Activated T-helper 1 cell treated with anti-CD3 and anti-CD28 coated beads, Interleukin-12 subunit alpha, Interleukin-12 subunit beta, Interleukin-2, Interleukin-4 antibody, amounts not matched to agents 30 ng/mL and 10 ng/mL and 1 ng/mL, durations not matched to agents 14 hours and 24 hours and 36 hours (primary cell): ENCODE results near the gene POLR1E. TPM values are rescaled to one million over a fixed set of nuclear protein-coding genes. Genes with fewer than 3 reads are reported as not detected.

Experiments used
- DNase-seq: peaks from one replicate; pipeline ENCODE4 v3.0.0; 2021; ENCODE audit warnings: low spot score
- H3K27ac Mint-ChIP-seq: one replicate; pipeline ENCODE4 v1.8.0; 2021; ENCODE audit warnings: mild to moderate bottlenecking, mixed read lengths
- H3K27me3 Mint-ChIP-seq: one replicate; pipeline ENCODE4 v1.8.0; 2022; ENCODE audit warnings: mild to moderate bottlenecking, moderate library complexity, mixed read lengths; ENCODE audit not compliant: insufficient read depth
- H3K36me3 Mint-ChIP-seq: one replicate; pipeline ENCODE4 v1.8.0; 2021; ENCODE audit warnings: low read depth, mixed read lengths
- H3K4me1 Mint-ChIP-seq: one replicate; pipeline ENCODE4 v1.8.0; 2021; ENCODE audit warnings: low read depth, mixed read lengths
- H3K4me3 Mint-ChIP-seq: one replicate; pipeline ENCODE4 v1.8.0; 2021; ENCODE audit warnings: mild to moderate bottlenecking, moderate library complexity, mixed read lengths
- H3K9me3 Mint-ChIP-seq: one replicate; pipeline ENCODE4 v1.8.0; 2021; ENCODE audit warnings: mixed read lengths
- intact Hi-C: fragments of 100-400 bp; cut with micrococcal nuclease; formaldehyde crosslinking; loops from one replicate; pipeline ENCODE4 v1.15.1; 2024
- total RNA-seq: library from RNA; stranded (reverse); gene quantifications from 2 replicates; pipeline ENCODE4 v1.2.3, GENCODE V29; 2022

The POLR1E gene
- total RNA-seq, 1 donor from 2014 or later = 61.0 TPM

DNA sequence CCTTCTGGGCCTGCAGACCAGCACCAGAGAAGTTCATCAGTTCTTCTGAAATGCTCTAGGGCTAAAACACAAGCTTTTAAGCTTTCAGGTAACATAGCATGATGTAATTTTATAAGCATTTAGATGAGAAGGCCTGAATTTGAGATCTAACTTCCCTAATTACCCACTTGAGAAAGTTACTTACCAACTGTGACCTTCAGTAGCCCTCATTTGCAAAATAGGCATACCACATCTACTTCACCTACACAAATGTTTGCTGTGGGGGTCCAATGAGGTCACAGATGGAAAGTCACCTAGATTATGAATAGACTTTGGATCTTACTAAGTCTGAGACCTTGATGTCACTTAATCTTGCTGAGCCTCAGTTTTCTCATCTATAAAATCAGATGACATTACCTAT is 53.9 kb downstream of the POLR1E start:
- DNase-seq = no peak
- H3K27ac Mint-ChIP-seq = no peak overlapping the region
- no peak overlapping the region for H3K4me3 Mint-ChIP-seq
- no peaks in the 10 kb centered on the region for H3K27me3 Mint-ChIP-seq
- peaks cover 2% of the 10 kb centered on the region for H3K36me3 Mint-ChIP-seq
- H3K4me1 Mint-ChIP-seq = no peaks in the 10 kb centered on the region
- no peaks in the 10 kb centered on the region for H3K9me3 Mint-ChIP-seq
- intact Hi-C loops = no loop called here

DNA sequence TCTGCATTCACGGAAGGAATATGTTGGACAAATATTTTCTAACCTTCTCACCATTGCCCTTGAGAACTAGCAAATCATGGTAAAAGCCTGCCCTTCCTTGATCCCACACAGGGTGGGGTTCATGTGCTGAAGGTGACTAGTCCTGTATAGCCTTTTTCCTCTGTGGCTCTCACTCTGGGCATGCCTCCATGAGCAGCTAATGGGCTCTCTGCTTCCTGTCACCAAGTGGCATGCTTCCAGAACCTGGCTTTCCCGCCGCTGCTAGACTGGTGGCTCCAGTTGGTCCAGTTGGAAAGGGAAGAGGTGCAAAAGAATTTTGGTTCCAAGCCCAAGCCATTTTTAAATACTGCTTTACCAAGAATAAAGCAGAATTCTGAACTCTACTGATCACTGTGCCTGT is 54.9 kb downstream of the POLR1E start:
- Mint-ChIP-seq H3K27ac (no peak overlapping the region), H3K9me3 (no peaks in the 10 kb centered on the region), H3K4me1 (no peaks in the 10 kb centered on the region), H3K4me3 (no peak overlapping the region), H3K36me3 (peaks cover 2% of the 10 kb centered on the region), H3K27me3 (no peaks in the 10 kb centered on the region)
- no peak for DNase-seq
- intact Hi-C loops = no loop called here

DNA sequence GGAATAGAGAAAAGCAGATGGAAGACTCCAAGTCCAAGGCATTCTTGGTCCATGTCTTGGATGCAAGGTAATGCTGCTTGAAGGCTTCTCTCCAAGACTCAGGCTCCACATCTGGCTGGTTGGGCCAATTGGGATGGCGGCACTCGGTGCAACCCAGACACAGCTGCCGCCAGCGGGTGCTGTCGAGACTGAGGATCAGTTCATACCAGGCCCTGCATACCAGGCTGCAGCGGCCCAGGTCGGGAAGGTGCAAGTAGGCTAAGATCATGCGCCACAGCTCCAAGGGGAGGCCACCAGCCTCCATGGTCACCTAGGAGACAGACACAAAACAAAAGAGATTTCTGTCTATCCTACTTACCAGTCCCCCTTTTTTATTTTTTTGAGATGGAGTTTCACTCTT is 55.7 kb downstream of the POLR1E start:
- DNase-seq = no peak
- Mint-ChIP-seq H3K4me1 (no peaks in the 10 kb centered on the region), H3K36me3 (peaks cover 2% of the 10 kb centered on the region), H3K9me3 (no peaks in the 10 kb centered on the region), H3K27ac (no peak overlapping the region), H3K4me3 (no peak overlapping the region), H3K27me3 (no peaks in the 10 kb centered on the region)
- intact Hi-C loops = no loop called here

DNA sequence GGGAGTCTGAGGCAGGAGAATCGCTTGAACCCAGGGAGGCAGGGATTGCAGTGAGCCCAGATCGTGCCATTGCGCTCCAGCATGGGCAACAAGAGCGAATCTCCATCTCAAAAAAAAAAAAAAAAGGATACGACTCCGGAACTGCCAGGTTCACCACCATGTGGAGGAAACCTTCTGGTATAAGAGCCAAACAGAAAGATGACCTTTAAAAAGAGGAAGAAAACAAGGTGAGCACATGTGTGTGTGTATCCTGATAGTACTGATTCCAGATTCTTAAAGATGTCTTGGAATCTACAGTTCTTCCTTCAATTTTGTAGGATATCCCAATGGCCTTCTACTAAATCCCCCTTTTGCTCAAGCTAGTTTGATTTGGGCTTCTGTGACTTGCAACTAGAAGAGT is 56.7 kb downstream of the POLR1E start:
- no peaks in the 10 kb centered on the region for H3K27me3 Mint-ChIP-seq
- no peaks in the 10 kb centered on the region for H3K4me1 Mint-ChIP-seq
- DNase-seq = no peak
- no peak overlapping the region for H3K4me3 Mint-ChIP-seq
- no peaks in the 10 kb centered on the region for H3K9me3 Mint-ChIP-seq
- H3K27ac Mint-ChIP-seq = no peak overlapping the region
- intact Hi-C loops = no loop called here
- H3K36me3 Mint-ChIP-seq = peaks cover 2% of the 10 kb centered on the region

DNA sequence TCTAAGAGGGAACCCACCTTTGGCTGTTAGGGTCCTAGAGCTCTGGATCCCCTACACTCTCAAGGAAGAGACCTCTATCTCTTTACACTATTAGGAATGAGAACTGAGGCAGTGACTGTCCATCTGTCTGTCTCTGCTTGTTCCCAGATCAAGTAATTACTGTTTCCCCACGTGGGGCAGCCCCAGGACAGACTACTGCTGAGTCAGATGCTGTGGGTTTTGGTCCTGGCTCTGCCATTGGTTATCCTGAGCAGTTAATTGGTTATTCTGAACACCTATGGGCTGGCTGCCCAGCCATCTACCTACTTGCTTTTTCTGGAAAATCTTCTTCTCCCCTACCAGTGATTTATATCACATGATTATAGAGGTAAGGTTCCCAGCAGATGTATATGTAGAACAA is 57.1 kb downstream of the POLR1E start:
- Mint-ChIP-seq H3K27me3 (no peaks in the 10 kb centered on the region), H3K9me3 (no peaks in the 10 kb centered on the region), H3K36me3 (peaks cover 2% of the 10 kb centered on the region), H3K27ac (no peak overlapping the region), H3K4me3 (no peak overlapping the region), H3K4me1 (no peaks in the 10 kb centered on the region)
- no peak for DNase-seq
- intact Hi-C loops = no loop called here

DNA sequence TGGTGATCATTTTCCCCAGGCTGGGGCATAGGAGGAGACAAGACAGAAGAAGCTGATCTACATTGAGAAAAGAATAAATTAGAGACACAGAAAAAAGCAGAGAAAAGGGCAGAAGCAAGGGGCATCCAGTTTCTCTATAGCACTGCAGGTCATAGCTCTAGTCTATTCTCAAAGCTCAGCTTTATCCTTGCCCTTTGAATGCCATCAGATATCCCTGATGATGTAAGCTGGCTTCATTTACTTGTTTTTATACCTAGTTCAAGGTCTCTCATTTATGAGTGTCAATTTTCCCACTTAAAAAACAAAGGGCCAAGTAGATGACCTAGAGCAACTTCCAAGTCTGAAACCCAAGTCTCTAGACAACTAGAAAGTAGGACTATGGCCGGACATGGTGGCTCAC is 57.7 kb downstream of the POLR1E start:
- Mint-ChIP-seq H3K9me3 (no peaks in the 10 kb centered on the region), H3K4me1 (no peaks in the 10 kb centered on the region), H3K4me3 (no peak overlapping the region), H3K36me3 (peaks cover 2% of the 10 kb centered on the region), H3K27me3 (no peaks in the 10 kb centered on the region), H3K27ac (no peak overlapping the region)
- no peak for DNase-seq
- intact Hi-C loops = no loop called here

DNA sequence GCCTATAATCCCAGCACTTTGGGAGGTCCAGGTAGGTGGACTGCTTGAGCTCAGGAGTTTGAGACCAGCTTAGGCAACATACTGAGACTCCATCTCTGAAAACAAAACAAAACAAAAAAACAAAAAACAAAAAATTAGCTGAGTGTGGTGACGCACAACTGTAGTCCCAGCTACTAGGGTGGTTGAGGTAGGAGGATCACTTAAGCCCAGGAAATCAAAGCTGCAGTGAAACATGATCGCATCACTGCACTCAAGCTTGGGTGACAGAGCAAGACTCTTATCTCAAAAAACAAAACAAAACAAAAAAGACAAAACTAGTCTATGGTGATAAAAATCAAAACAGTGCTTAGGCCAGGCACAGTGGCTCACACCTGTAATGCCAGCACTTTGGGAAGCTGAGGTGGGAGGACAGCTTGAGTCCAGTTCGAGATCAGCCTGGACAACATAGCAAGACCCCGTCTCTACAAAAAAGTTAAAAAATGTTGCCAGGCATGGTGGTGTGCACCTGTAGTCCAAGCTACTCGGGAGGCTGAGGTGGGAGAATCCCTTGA is 61.7 kb downstream of the POLR1E start:
- H3K27me3 Mint-ChIP-seq = no peaks in the 10 kb centered on the region
- no peak for DNase-seq
- intact Hi-C loops = no loop called here
- no peaks in the 10 kb centered on the region for H3K36me3 Mint-ChIP-seq
- no peaks in the 10 kb centered on the region for H3K9me3 Mint-ChIP-seq
- H3K4me1 Mint-ChIP-seq = no peaks in the 10 kb centered on the region
- H3K27ac Mint-ChIP-seq = no peak overlapping the region
- no peak overlapping the region for H3K4me3 Mint-ChIP-seq

DNA sequence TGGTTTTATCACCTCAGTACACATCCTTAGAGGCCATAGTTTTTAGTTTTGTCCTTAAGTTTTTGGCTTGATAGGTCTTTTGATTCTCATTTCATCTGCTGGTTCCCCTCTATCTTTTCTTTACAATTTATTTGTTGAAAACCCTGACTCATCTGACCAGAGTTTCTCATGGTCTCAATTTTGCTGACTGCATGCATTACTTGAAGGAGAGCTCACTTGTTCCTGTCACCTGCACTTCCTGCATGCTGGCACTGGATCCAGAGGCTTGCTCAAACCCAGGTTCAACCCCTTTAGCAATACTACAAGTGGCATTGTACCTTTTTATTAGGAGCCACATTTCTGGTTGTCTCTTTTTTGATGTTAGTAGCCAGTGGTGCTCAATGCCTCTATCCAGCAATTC is 63.8 kb downstream of the POLR1E start:
- intact Hi-C loops = no loop called here
- no peaks in the 10 kb centered on the region for H3K36me3 Mint-ChIP-seq
- H3K4me1 Mint-ChIP-seq = no peaks in the 10 kb centered on the region
- no peaks in the 10 kb centered on the region for H3K9me3 Mint-ChIP-seq
- H3K4me3 Mint-ChIP-seq = no peak overlapping the region
- DNase-seq = no peak
- H3K27me3 Mint-ChIP-seq = peaks cover 3% of the 10 kb centered on the region
- H3K27ac Mint-ChIP-seq = no peak overlapping the region

DNA sequence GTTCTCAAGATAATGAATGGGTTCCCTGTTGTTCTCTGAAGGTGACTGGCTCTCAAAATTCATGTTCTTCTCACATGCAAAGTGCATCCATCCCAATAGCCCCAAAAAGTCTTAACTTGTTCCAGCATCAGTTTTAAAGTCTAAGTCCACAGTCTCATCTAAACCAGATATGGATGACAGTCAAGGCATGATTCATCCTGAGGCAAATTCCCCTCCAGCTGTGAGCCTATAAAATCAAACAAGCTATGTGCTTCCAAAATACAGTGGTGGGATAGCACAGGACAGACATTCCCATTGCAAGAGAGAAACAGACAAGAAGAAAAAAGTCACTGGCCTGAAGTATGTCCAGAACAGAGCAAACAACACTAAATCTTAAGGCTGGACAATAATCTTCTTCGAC is 65.0 kb downstream of the POLR1E start:
- no peak overlapping the region for H3K4me3 Mint-ChIP-seq
- intact Hi-C loops = no loop called here

DNA sequence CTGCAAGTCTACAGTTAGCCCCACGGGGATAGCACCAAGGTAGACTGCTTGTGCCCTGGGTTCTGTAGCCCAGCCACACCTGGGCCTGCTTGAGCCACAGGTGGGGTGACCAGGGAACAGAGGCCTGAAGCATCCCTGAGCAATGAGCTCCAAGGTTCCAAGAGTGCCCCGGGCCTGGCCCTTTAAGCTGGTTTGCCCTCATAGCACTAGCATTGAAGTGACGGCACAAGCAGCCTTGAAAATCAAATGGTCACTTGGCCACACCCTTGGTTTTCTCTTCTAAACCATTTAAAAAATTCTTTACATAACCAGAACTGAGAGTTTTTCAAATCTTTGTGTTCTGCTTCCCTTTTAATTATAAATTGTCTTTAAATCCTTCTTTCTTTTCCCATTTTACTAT is 65.7 kb downstream of the POLR1E start:
- H3K9me3 Mint-ChIP-seq = no peaks in the 10 kb centered on the region
- intact Hi-C loops = no loop called here
- H3K4me3 Mint-ChIP-seq = no peak overlapping the region
- no peaks in the 10 kb centered on the region for H3K36me3 Mint-ChIP-seq
- H3K4me1 Mint-ChIP-seq = no peaks in the 10 kb centered on the region
- H3K27me3 Mint-ChIP-seq = peaks cover 4% of the 10 kb centered on the region
- no peak overlapping the region for H3K27ac Mint-ChIP-seq
- no peak for DNase-seq

More for the DNA sequence above, 65.0 kb downstream of the POLR1E start:
- DNase-seq = no peak
- no peaks in the 10 kb centered on the region for H3K36me3 Mint-ChIP-seq
- H3K27ac Mint-ChIP-seq = no peak overlapping the region
- peaks cover 4% of the 10 kb centered on the region for H3K27me3 Mint-ChIP-seq
- H3K9me3 Mint-ChIP-seq = no peaks in the 10 kb centered on the region
- no peaks in the 10 kb centered on the region for H3K4me1 Mint-ChIP-seq

DNA sequence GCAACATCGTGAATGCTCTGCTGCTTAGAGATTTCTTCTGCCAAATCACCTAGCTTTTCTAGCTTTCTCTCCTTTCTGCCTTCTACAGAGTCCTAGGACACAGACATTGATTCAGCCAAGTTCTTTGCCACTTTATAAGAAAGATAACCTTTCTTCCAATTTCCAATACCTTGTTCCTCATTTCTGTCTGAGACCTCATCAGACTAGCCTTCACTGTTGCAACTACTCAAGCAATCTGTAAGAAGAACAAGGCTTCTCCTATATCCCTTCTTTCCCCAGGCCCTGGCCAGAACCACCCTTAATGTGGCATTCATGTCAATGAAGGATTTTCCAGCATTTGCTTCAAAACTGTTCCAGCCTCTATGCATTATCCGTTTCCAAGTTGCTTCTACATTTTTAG is 66.1 kb downstream of the POLR1E start:
- H3K4me1 Mint-ChIP-seq = no peaks in the 10 kb centered on the region
- no peak overlapping the region for H3K4me3 Mint-ChIP-seq
- intact Hi-C loops = no loop called here
- no peaks in the 10 kb centered on the region for H3K36me3 Mint-ChIP-seq
- no peak overlapping the region for H3K27ac Mint-ChIP-seq
- H3K9me3 Mint-ChIP-seq = no peaks in the 10 kb centered on the region
- DNase-seq = no peak
- H3K27me3 Mint-ChIP-seq = peaks cover 4% of the 10 kb centered on the region

Other genes starting within 250 kb of the POLR1E start
- gene GRHPR, start 63.3 kb upstream of the POLR1E start, total RNA-seq = 74.8 and 75.7 TPM in 2 replicates
- 9.6 and 11.2 TPM in 2 replicates for gene ZBTB5, start 20.5 kb upstream of the POLR1E start, total RNA-seq
- gene FBXO10, start 90.4 kb downstream of the POLR1E start, total RNA-seq = 2.3 and 2.9 TPM in 2 replicates
- gene TOMM5, start 106.6 kb downstream of the POLR1E start, total RNA-seq = 174 and 175 TPM in 2 replicates
- 0.03 TPM in 1 of 2 replicates, not detected in the other for gene FRMPD1, start 165.0 kb downstream of the POLR1E start, total RNA-seq